NCI-H128 (cell line): ENCODE measurements around the gene ZNF831.

Experiments
- DNase-seq: peaks from one replicate; lab custom pipeline; 2025; ENCODE audit not compliant: unreplicated experiment; lab: John Stamatoyannopoulos, UW

The ZNF831 gene

DNA sequence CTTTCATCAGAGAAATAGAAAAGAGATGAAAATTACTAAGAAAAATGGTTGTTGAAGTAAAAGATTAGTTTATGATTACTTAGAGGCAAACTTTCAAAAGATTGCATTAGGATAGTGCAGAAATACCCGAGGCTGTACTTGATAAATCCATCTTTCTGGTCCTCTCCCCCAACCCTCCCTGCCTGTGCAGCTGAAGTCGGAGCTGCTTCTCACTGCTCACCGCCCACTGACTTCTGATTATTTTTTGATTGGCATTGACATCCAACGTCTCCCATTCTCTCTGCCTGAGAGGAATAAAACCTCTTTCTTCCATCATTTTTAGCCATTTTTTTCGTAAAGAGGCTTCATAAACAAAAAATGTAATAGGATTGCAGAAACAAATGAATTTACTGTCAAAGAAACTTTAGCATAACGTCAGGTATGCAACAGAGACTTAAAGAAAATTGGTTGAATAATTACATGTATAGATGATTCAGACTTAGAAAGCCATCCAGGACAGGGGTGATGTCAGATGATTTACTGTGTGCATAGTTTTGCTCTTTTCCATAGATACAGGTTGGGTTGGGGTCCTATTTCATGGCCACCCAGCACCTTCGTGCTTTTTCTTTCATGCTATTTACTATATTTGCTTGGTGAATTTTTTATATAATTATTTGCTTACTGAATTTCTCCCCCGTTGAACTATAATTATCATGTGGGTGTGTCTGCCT lies 83.2 kb downstream of the ZNF831 start:
- no peak for DNase-seq

DNA sequence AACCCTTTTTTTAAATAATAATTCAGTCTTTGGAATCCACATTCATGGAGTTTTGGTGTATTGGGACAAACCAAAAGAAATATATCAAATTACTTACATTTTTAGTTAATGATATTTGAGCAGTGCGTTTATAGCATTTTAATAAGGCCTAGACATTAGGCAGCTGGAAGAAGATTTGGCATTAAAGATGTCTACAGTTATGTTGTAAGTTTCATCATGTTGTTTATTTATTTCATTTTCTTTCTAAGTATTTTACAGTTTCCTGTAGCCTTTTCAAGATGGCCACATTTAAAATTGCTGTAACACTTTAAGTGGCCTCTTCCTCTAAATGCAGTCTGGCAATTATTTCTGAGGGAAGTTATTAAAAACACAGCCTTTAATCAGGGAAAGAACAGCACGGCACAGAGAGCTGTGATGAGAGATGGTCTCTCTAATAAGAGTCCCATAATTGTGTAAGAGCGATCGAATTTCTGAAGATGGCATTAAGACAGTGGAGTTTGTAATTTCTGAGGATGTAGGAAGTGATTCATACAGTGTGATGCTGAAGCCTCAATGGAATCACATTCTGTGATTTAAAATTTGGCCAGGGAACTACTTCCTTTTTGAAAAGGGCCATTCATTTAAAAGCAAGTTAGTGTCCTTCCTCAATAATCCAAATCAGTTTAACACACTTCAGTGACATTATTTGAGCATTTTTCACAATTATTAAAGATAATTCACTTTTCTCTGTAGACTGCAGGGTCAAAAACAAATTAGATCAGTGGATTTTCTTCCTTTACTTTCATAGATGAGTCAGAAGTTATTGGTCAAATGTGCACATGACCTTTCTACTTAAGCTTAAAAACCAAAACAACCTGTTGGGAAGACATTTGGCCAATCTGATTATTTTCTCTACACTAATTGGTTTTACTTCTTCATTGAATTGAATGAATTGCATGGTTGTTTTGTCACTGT lies 84.4 kb downstream of the ZNF831 start:
- DNase-seq = no peak

DNA sequence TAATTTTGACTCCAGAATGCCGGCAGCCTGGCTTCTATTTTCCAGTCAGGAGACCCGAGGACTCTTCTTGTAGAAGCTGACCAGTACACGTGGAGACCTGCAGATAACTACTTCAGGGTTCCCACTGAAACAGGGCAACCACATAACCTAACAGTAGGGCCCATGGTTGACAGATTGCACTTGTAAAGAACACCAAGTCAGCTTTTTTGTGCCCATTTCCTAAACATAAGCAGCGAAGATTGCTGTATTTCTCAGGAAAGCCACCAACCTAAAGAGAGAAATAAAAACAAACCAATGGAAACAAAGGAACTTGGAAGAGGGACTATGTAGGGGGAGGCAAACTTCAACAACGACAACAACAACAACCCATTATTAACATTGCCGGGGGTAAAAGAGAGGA lies 86.7 kb downstream of the ZNF831 start:
- no peak for DNase-seq

DNA sequence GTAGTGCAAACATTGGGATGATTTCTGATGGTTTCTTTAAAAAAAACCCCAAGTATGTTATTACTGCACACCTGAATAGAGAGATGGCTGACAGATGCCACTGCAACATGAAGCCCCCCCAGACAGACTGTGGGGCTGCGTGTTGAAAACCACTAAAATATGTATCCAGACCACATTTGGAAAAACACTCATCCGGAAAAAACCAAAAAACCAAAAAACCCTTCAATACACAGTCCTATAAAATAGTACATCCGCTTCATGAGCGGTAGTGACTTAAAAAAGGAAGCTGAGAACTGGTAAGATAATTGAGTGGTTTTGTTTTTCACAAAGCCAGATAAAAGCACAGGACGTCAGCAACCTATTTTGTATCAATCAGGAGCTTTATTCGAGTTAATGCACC lies 89.7 kb downstream of the ZNF831 start:
- DNase-seq = no peak

DNA sequence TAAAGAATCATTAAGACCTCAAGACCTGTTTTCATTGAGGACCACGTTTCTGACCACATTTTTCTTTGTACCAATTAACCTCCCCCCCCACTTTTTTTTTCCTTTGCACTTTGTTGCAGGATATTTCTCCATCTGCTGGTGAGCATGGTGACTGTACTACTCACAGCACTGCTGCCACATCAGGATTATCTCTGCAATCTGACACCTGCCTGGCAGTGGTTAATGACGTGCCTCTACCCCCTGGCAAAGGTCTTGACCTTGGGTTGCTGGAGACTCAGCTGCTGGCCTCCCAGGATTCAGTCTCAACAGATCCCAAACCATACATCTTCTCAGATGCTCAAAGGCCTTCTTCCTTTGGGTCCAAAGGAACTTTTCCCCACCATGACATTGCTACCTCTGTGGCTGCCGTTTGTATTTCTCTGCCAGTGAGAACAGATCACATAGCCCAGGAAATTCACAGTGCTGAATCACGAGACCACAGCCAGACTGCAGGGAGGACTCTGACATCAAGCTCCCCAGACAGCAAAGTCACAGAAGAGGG lies 90.2 kb downstream of the ZNF831 start:
- DNase-seq = no peak

DNA sequence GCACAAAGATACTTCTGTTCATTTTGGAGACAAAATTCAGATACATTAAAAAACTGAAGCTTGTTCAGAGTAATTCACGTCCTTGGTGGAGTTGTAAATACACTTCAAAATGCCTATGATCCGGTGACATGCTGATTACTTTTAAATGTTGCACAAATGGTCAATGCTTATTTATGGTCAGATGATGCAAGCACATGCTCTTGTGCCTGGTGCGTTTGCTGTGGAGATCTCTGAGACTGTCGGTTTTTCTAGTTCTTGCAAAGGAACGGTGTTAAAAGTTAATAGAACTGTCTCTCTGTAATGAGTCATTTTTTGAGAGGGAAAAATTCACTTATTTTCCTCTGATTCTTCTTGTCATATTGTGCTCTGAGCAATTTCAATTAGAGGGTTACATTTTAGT lies 91.6 kb downstream of the ZNF831 start:
- no peak for DNase-seq

DNA sequence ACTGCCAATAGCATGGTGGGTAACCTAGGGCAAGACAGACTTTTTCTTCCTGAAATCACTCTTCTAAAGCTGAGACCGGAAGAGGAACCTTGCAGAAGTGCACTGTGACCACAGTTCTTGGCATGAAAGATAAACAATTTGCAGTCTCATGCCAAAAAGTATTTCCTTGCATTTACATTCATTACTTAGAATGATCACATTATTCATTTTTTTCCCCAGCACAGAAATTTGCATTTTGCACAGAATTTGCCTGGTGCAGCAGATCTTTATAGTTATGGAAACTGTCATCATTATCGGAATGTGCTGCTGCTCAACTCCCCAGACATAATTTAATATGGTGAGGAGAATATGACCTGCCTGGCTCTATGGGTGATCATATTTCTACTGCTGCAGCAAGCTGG lies 94.6 kb downstream of the ZNF831 start:
- DNase-seq = no peak

DNA sequence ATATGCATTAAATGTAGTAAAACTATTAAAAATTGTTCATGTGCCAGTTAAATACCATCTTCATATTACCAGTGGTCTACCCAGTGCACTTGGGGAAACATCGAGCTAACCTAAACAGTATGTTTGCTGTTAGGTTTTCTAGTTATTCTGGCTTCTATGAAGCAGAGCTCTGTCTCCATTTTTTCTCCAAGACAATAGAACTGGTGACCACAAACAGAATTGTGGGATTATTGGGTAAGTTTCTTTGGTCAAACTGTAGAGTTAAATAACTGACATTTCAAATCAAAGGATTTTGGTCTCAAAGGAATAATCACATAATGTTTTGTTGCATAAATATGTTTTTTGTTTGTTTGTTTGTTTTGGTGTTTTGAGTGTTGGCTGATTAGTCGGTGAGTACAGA lies 96.3 kb downstream of the ZNF831 start:
- no peak for DNase-seq

DNA sequence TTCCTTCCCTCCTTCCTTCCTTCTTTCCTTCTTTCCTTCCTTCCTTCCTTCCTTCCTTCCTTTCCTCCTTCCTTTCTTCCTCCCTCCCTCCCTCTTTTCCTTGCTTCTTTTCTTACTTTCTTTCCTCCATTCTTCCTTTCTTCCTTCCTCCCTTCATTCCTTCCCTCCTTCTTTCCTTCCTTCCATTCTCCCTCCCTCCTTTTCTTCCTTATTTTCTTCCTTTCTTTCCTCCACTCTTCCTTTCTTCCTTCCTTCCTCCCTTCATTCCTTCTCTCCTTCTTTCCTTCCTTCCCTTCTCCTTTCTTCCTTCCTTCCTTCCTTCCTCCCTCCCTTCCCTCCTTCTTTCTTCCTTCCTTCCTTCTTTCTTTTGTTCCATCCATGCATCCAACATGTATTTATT lies 101.7 kb downstream of the ZNF831 start:
- DNase-seq = no peak

DNA sequence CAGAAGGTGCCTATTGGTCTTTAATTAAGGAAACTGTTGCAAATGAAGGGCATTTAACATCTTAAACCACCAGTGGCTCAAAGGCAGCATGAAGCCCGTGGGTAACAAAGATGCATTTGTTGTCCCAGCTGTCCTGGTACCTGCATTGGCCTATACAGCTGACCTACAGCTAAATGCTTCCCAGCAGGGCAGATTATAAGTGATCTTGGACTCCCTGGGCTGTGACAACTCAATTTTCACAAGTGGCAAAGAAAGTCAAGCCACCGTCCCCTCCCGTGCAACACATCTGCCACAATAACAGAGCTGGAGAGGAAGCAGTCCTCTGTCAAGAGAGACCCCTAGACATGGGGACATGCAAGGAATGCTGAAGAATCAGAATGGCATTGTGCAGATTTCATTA lies 105.2 kb downstream of the ZNF831 start:
- no peak for DNase-seq

DNA sequence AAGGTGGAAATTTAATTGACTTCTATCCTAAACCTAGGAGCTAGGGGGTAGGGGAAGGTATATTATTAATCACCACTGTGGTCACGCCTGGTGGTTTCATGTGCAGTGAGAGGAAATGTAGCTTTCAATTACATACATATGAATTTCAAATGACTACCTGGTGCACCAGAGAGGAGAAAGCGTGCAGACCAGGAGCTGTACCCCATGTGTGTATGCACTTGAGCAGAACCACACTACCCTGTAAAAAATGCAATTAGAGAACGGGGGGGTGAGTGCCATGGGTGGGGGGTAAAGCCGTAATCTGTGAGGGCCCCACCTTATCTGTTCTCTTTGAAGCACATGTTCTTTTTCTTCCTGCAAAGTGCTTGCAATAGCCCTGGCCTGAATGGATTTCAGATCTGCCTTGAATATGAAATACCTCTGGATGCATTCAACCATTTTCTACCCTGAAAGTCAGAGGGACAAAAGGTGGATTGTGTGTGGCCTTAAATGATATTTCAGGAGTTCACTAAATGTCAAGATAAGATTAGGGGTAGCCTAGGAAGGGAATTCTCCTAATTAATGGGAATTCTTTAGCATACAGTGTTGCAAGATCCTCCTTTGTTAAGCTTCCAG lies 105.9 kb downstream of the ZNF831 start:
- DNase-seq = no peak

DNA sequence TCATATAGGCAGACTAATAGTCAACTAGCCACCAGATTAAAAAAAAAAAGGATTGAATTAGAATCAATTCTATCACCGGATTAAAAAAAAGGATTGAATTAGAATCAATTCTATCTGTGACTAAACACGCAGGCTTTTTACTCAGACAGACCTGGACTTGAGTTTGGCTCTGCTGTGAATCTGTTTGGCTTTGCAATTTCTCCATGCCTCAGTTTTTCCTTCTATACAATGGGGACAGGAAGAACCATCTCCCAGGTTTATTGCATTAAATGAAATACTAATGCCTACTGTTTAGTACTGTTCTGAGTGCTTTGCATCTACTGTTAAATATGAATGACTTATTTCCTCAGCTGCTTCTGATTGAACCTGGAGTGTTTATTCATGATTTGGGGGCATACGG lies 106.8 kb downstream of the ZNF831 start:
- DNase-seq = no peak

DNA sequence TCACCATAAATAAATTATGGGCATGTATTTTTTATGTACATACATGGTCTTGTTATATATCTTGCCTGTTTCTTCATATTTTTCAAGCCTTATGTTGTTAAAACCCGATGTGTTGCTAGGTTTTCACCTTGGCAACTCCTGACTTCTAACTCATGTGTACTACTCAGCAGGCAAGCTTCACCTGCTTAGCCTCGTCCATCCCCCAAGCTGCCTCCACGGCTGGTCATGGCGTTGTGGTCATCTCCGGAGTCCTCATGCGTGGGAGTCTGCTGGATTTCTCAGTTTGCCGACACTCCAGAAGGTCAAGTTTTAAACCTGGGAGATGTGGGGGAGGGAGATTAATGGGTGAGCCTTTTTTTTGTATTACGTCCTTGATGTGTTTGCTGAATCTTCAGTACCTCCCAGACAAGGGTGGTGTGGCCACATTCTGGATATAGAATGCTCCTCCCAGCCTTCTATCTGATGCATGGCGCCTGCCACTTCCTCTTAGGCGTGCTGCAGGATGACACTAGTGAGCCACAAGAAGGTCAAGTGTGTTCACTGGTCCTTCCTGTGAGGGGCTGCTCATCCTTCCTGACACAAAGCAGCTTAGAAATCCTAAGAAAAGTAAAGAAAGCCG lies 110.2 kb downstream of the ZNF831 start:
- DNase-seq = no peak

DNA sequence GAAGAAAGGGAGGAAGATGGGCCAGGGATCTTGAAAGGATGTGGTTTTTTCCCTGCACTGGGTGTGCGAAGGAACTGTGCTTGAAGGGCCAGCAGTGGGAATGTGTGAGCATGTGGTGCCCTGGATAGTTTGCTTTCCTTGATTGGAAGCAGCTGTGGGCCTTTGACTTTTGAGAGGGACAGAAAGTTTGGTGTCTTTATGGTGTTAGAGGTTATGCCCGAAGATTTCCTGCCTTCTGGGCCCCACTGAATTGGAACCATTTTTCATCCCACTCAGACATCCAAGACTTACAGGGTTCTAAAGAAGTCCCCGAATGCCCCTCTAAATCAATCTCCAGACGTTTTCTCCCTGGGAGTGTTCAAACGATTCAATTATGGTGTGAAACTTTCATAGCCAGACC lies 113.3 kb downstream of the ZNF831 start:
- no peak for DNase-seq

DNA sequence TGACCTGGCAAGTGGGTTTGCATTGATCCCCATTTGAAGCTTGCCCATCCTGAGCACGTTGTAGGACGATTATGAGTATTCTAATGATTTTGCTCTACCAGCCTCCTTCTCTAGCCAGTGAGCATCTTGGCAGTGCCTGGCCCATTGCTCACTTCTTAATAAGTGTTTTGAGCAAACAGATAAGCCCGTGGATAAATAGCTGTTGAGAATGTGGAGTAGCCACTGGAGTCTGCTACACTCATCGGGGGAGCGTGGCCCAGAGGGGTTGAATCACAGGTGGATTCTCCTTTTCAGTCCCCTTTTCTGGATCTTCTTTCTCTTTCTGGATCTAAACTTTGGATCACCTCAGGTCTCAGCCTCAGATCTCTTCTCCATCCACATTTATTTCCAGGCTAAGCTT lies 120.8 kb downstream of the ZNF831 start:
- DNase-seq = no peak

DNA sequence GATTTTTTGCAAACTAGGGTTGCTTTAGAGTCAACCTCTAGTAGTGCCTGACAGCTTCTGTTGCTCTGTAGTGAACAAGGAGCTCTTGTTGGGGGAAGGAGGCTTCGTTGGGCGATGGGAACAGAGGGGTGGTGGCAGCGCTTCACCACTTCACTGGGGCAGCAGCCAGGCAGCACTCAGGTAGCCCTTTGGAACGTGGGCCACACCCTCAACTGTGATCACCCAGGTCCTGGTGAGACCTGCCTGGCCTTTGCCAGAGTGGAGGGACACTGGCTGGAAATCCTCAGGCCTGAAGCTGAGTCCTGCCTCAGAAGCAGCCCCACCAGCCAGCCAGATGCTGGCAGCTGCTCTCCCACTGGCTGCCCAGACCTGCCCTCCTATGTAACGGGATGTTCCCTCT lies 126.4 kb downstream of the ZNF831 start:
- DNase-seq = no peak

DNA sequence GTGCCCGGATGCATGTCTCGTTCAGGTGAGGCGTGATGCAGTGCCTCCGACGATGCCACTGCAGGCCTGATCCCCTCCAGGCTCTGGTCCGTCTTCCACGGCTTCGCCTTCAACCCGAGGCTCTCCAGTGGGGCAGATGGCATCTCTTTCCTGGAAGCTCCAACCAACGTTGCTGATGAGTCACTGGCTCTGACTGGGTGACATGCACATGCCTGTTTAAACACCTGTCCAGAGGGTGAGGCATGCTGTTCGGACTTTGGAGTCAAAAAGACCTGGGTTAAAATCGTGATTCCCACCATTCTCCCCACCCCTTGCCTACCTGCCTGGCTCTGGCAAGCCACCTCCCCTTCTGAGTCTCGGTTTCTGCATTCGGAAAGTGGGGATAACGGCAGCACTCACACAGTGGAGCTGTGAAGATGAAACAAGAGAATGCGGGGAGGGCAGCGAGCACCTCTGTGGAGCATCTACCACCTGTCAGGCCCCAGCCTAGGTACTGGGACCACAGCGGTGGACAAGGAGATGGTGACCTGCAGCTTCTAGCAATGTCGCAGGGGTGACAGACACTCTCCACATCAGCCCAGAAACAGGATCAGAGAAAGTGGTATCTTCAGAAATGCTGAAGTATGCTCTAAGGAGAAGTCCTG lies 128.2 kb downstream of the ZNF831 start:
- DNase-seq = no peak

DNA sequence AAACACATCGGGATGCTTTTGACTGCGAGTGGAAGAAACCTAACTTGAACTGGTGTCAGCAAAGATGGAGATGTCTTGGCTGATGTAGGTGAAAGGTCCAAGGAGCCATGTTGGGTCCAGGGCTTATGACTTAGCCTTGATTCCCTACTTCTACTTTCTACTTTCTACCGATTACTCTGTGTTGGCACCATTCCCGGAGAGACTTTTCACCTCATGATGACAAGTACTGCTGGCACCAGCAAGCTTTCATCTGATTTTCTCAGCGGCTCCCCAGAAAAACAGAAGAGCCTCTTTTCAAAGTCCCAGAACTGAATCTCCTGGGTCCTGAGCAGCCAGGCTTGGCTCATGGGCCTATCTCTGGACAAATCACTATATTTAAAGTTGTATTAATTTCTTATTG lies 131.9 kb downstream of the ZNF831 start:
- no peak for DNase-seq

DNA sequence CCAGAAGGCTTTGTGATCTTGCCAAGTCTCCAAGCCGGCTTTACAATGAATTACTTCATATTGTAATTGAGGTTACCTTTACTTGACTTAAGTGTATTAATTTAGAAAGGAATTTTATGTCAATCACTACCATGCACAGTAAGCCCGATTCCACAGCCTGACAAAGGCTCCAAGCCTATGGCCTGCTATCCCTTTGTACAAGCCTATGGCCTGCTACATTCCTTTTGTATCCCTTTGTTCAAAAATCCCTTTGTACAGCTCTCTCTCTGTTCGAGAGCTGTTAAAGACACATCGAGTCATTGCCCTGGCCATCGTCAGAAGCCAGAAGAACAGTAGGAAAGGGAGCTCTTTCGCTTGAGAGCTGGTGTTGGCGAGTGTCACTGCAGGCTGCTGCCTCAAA lies 134.1 kb downstream of the ZNF831 start:
- no peak for DNase-seq

DNA sequence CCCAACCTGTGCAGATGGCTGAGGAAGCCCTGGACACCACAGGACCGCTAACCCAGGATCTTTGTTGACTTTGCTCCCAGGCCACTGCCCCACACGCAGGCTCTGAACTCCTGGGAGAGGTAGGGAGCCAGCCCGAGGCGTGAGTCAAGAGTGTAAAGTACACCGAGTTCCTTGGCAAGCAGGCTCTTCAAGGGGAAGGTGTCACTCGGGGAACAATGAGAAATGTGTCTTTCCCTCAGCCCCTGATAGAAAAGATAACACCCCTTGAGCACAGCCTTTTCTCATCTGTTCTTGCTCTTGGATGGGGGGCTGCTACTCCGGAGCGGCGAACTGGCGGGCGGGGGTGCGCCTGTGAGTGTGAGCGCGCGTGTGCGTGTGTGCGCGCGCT lies 136.3 kb downstream of the ZNF831 start:
- no peak for DNase-seq
